Osteocyte (in vitro differentiated cells): ENCODE results near the gene GPRIN2. TPM values are rescaled to one million over a fixed set of nuclear protein-coding genes. Genes with fewer than 3 reads are reported as not detected.

ENCODE experiments used
- DNase-seq: peaks from one replicate; pipeline ENCODE4 v3.0.0; 2021; ENCODE audit warnings: mixed read lengths; ENCODE audit not compliant: unreplicated experiment; ENCODE audit errors: extremely low spot score
- H3K27ac Mint-ChIP-seq: one replicate; pipeline ENCODE4 v1.8.0; 2021; ENCODE audit warnings: mild to moderate bottlenecking, mixed read lengths; ENCODE audit not compliant: unreplicated experiment
- H3K27me3 Mint-ChIP-seq: one replicate; pipeline ENCODE4 v1.8.0; 2021; ENCODE audit warnings: mixed read lengths; ENCODE audit not compliant: unreplicated experiment
- H3K36me3 Mint-ChIP-seq: one replicate; pipeline ENCODE4 v1.8.0; 2021; ENCODE audit warnings: mixed read lengths; ENCODE audit not compliant: unreplicated experiment
- H3K4me1 Mint-ChIP-seq: one replicate; pipeline ENCODE4 v1.8.0; 2021; ENCODE audit warnings: mixed read lengths; ENCODE audit not compliant: unreplicated experiment
- H3K4me3 Mint-ChIP-seq: one replicate; pipeline ENCODE4 v1.8.0; 2021; ENCODE audit warnings: mild to moderate bottlenecking, moderate library complexity, mixed read lengths; ENCODE audit not compliant: unreplicated experiment
- H3K9me3 Mint-ChIP-seq: one replicate; pipeline ENCODE4 v1.8.0; 2021; ENCODE audit warnings: mixed read lengths; ENCODE audit not compliant: unreplicated experiment
- total RNA-seq: library from RNA; stranded (reverse); gene quantifications from 2 replicates; pipeline ENCODE4 v1.2.1, GENCODE V29; 2021
- TF ChIP-seq, protein P1 (sequence below): fragments of 200-600 bp; sonication (generic); IDR thresholded peaks from 2 replicates; pipeline ENCODE4 v1.5.0; 2021; ENCODE audit warnings: antibody characterized with exemption, mild to moderate bottlenecking, moderate library complexity

GPRIN2 gene
- total RNA-seq, 1 donor from 2014 or later = 2.5 TPM

DNA sequence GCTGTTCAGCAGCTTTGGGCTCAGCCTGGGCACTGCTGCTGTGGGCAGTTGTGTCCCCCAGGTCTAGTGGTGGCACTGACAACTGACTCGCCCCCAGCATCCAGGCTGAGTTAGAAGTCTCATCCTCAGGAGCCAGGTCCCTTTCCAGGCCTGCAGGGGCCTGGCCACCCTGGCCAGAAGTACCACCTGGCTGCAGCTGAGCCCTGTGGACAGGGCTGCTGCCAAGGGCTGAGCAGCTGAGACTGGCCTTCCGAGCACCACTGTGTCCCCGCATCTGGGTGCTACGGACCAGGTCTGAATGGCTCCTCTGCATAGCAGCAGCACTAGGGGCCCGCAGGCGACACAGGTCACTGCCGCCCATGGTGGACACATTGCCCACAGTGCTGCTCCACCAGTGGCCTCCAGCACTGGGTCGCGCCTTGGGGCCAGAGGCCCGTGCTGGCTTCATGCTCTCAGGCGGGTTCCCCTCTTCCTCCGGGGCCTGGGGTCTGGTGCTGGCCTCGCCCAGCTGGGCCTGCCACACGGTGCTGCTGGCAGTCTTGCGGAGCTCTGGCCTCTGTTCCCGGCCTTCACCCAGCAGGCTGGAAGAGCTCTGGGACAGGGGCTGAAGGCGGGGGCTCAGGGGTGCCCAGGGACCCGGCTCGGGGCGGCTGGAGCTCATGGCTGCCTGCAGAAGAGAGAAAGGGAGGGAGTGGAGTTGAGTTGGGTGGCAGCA, 6.2 kb downstream of the GPRIN2 start:
- TF ChIP-seq, protein P1, sequence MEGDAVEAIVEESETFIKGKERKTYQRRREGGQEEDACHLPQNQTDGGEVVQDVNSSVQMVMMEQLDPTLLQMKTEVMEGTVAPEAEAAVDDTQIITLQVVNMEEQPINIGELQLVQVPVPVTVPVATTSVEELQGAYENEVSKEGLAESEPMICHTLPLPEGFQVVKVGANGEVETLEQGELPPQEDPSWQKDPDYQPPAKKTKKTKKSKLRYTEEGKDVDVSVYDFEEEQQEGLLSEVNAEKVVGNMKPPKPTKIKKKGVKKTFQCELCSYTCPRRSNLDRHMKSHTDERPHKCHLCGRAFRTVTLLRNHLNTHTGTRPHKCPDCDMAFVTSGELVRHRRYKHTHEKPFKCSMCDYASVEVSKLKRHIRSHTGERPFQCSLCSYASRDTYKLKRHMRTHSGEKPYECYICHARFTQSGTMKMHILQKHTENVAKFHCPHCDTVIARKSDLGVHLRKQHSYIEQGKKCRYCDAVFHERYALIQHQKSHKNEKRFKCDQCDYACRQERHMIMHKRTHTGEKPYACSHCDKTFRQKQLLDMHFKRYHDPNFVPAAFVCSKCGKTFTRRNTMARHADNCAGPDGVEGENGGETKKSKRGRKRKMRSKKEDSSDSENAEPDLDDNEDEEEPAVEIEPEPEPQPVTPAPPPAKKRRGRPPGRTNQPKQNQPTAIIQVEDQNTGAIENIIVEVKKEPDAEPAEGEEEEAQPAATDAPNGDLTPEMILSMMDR = no peak
- DNase-seq = peak; percentile 88
- Mint-ChIP-seq H3K4me1 (no peaks in the 10 kb centered on the region), H3K9me3 (no peaks in the 10 kb centered on the region), H3K4me3 (no peak overlapping the region), H3K27ac (no peak overlapping the region), H3K27me3 (no peaks in the 10 kb centered on the region), H3K36me3 (no peaks in the 10 kb centered on the region)

DNA sequence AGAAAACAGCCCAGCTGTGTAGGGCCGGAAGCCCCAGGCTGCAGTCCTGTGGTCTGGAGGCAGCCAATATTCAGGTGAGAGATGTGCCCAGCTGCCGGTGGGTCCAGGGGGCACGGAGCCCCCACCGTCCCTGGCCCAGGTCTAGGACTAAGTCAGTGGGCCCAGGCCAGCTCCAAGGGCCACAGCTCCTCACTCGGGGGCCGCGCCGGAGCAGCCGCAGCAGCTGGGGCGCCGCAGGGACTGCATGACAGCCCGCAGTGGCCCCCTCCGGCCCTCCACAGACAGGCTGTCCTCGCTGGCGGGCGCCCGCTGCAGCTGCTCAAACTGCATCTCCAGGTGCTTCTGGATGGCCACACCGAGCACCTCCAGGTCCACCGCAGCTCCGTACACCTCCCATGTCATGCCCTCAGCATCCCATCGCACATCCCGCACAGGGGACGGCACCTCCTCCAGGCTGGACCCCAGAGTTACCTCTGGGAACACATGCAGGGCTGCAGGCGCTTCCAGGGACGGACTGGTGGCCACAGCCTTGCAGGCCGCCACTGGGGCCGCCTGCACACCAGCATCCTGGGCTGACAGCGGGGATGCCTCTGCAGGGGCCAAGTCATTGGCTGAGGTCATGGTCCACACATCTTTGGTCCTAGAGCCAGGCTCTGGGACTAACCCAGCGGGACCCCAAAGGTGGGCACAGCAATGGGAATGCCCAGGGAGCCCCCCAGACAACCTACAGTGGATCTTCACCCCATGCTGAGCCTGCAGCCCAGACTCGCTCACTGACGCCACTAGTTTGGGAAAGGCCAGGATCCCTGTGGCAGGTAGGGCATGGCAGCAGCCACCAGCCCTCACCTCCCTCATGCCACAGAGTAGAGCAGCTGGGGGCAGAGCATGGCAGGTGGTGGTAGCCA, 7.0 kb downstream of the GPRIN2 start:
- Mint-ChIP-seq H3K4me1 (no peaks in the 10 kb centered on the region), H3K36me3 (no peaks in the 10 kb centered on the region), H3K27ac (no peak overlapping the region), H3K9me3 (no peaks in the 10 kb centered on the region), H3K4me3 (no peak overlapping the region), H3K27me3 (no peaks in the 10 kb centered on the region)
- TF ChIP-seq, protein P1 = no peak
- peak; percentile 88 for DNase-seq

DNA sequence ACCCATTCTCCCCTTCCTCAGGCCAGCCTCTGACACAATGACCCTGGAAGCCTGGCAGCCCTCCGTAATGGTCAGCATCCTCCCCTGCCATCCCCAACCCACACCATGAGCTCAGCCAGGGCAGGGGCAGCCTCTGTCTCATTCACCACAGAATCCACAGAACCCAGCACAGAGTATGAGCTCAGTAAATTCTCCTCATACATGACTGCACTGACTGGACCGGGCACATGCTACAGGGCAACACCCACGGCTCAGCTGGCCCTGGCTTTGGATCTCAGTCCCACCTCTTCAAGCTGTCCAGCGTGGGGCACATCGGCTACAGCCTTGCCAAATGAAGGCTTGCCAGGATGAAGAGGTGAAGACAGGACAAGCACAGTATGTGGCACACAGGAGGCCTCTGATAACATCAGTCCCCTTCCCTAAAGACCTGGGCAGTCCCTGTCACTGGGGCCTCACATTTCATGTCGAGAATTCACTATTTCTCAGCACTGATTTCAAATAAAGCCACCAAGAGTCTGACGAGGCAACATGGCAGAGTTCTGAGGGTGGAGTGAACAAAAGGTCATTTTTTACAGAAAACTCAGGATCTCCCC, 7.9 kb downstream of the GPRIN2 start:
- DNase-seq = peak; percentile 84

DNA sequence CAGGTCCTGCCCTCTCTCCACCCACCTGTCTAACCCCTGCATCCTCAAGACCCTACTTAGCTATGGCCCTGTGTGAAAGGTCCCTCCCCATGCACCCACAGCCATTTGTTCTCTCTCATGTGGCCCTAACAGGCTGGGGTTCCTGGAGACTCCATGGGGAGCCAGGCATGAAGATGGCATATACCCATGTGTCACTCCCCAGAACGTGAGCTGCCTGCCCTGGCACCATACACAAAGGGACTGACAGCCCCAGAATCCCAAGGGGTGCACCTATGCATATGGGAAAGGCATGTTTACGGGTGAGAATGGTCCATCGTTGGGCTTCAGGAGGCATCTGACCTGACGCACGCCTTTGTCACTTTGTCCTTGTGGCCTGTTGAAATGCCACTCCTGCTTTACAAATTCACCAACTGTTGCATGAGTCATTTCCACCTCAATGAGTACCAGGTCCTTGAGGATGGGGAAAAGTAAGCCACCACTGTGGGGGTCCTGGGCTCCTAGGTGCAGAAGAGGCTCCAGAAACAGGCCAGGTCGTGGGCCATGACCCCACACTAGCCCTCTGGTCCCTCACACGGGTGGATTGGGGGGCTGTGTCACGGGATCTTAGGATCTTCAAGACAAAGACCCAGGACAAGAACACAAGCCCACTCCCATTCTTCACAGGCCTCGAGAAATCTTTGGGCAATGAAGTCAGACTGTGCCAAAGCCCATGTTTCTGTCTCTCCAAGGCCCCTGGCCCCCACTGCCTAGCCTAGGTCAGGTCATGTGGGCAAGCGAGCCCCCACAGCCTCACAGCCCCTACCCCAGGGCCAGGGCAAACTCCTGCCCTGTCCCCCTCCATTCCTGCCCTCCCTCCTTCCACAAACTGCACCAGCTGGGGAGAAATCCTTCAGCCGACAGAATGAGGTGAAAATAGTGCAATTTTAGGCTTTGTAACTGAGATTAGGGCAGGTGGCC, 8.6 kb downstream of the GPRIN2 start:
- Mint-ChIP-seq H3K36me3 (no peaks in the 10 kb centered on the region), H3K4me3 (no peak overlapping the region), H3K4me1 (no peaks in the 10 kb centered on the region), H3K27ac (no peak overlapping the region), H3K27me3 (no peaks in the 10 kb centered on the region), H3K9me3 (no peaks in the 10 kb centered on the region)
- DNase-seq = peak; percentile 85
- TF ChIP-seq, protein P1 = no peak

More for the DNA sequence above, 7.9 kb downstream of the GPRIN2 start:
- no peak overlapping the region for H3K4me3 Mint-ChIP-seq
- no peak overlapping the region for H3K27ac Mint-ChIP-seq
- H3K27me3 Mint-ChIP-seq = no peaks in the 10 kb centered on the region
- H3K36me3 Mint-ChIP-seq = no peaks in the 10 kb centered on the region
- H3K4me1 Mint-ChIP-seq = no peaks in the 10 kb centered on the region
- TF ChIP-seq, protein P1 = no peak
- no peaks in the 10 kb centered on the region for H3K9me3 Mint-ChIP-seq
